Measurements from ENCODE around the gene ACTRT2.

ACTRT2 gene

DNA sequence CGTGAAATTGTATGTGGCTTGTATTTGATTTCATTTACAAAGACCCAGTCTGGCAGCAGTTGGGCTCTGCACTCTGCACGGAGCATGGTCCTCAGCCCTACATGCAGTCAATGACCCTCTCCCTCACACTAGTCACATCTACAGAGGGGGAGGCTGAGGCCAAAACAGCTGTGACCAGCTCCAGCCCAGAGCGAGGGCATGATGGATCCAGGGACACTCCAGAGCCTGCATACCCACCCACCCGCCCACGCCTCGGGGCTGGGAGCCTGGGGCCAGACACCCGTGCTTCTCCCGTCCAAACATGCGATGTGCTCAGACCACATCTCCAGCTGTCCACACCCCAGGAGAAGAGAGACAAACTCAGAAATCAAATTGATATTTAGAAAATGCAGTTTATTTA lies 33.8 kb downstream of the ACTRT2 start:
- DNase-seq (ENCODE audit: low read depth) = no peak

DNA sequence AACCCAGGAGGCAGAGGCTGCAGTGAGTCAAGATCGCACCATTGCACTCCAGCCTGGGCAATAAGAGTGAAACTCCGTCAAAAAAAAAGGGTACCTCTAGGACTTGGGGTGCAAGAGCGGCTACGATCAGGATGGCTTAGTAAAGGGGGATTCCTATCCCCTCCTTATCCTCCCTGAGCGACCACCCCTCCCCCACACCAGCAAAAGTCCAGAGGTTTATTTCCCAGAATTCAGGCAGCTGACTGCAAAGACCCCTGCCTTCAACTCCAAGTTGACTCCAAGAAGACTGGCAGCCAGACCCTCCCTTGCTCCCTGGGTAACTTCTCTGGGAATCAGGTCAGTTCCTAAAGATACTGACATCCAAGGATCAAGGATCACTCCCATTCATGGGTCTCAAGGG lies 35.4 kb downstream of the ACTRT2 start:
- DNase-seq (ENCODE audit: low read depth) = no peak

GRCh38 chr1:3058263-3059030 lies 37.2 kb downstream of the ACTRT2 start:
- no peak for DNase-seq (ENCODE audit: low read depth)

- DNase-seq (ENCODE audit: low read depth) = no peak
Observed at GRCh38 chr1:3060127-3060526, 38.9 kb downstream of the ACTRT2 start.

DNA sequence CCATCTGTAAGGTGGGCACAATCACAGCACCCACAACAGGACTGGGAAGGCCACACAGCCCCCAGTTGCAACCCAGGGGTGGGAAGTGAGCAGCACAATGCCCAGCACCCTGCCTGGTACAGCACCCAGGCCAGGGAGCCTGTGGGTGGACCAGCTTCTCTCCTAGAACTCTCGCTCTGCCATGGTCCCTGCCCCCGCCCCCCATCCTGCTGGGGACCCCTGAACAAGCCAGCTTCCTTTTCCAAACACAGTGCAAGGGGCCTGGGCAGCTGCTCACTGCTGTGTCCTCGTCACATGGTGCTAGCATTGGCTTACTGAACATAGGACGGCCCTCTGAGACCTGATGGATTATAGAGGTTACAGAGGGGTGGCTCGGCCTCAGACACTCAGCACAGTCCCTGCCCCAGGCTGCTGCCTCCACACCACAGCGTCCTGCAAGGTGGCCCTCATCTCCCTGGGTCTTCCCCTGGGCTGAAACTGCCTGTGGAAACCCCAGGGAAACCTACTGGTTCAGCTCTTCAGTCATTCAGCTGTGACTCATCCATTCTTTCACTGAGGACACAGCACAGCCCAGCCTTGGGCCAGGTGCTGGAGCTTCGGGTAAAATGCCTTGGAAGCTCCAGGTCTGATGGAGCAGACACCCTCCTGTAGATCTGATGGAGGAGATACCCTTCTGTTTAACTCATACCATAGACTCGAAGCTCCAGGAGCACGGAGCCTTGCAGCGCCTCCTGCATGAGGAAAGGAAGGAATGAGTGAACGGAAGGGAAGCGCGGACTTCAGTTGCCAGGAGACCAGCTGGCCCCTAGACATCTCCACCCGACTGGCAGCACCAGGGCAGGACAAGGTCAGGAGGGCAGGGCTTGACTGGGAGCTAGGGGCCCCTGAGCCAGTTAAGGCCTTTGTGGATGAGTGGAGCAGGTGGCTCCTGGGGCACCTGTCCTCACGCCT lies 39.6 kb downstream of the ACTRT2 start:
- no peak for DNase-seq (ENCODE audit: low read depth)

- no peak for DNase-seq (ENCODE audit: low read depth)
Observed at GRCh38 chr1:3061566-3061965, 40.3 kb downstream of the ACTRT2 start.

DNA sequence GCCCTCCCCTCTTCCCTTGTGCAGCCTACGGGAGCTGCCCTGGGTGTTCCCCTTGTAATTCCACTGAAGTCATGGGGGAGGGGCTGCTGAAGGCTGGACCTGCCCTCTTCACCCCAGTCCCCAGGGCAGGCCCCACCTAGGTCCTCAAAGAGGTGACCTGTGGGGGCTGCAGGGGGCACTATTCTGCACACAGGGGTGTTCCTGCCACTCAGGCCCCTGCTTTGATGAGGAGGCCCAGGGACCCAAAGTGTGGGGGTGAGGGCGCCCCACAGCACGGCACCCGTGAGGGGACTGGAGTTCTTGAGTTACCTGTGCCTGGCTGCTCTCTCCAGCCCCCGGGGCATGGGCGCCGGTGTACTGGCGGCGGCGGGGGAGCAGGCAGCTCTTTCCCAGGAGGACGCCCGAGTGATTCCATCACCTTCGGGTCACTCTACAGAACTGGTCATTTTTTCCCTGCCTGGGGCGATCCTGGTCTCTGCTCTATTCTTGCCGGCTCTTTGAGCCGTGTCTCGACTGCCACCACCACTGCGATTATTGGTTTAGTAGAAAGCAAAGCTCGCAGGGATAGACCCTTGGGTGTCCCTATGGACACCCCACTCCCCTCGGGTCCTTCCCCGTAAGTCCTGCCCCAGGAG lies 40.8 kb downstream of the ACTRT2 start:
- DNase-seq (ENCODE audit: low read depth) = no peak

DNA sequence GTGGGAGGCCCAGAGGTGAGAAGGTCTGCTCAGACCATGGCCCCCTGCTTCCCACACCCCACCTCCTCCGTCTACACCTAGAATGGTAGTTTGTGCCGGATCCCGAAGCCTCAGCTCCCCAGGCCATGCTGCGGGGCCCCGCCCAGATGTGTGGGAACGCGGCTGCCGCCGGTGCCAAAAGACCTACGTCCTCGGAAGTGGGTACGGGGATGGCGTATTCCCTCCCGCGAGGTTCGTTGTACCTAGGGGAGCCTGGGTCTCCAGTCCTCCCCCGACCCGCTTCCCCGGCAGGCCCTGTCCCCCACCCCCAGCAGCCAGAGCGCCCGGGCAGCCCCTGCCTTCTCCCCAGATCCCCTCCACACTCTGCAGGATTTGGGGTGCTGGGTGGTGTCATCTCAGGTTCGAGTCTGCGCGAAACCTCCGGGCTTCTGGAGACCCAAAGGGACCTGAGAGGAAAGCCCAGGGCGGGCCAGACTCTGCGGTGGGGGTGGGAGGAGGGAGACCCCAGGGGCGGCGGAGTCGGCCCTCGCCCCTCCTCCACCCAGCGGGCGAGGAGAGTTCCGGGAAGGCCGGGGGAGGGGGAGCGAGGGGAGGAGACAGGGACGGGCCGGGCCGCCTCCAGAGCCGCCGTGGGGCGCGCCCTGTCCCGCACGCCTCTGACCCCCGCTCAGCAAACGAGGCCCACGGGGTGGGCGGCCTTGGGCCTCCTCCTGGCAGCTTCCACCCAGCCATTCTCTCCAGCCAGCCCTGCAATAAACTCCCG lies 41.5 kb downstream of the ACTRT2 start:
- DNase-seq (ENCODE audit: low read depth) = no peak

GRCh38 chr1:3063379-3064295 lies 42.4 kb downstream of the ACTRT2 start:
- DNase-seq (ENCODE audit: low read depth) = no peak

DNA sequence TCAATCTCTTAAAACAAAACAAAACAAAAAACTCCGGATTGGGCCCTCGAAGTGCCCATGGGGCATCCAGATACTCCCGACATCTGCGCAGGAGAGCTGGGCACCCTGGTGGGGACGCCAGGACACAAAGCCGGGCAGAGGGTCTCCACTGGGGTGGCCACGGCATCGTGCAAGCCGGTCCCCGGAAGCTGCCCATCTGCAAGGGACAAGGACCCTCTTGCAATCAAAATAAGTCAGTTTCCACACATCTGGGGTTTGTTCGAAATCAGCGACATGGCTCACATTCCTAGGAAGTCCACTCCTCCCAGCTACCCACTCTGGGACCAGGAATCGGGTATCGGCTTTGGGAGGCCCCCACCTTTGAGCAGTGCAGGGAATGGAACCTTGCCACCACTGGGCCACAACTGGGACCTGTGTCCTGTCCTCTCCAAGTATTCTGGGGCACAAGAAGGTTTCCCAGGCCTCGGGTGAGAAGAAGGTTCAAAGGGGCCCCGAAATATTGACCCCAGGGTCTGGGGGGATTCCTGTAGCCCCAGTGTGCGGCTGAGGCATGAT lies 43.1 kb downstream of the ACTRT2 start:
- DNase-seq (ENCODE audit: low read depth) = no peak

DNA sequence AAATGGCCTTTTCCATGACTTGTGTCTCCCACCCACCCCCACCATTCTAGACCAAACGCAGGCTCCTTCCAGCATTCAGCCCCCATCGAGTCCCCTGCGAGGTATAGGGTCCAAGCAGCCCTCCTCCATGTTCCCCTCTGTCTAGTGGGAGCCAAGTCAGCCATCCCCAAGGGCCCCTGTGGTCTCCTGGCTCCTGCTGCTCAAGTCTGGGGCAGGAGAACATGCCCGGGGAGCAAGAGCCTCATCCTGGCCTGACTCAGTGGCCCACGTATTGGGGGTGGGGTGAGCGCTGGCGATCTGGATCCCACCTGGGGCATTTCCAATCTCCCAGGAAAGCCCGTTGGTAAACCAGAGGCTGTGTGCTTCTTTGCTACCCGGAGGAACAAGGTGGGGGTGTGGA lies 43.6 kb downstream of the ACTRT2 start:
- DNase-seq (ENCODE audit: low read depth) = no peak

GRCh38 chr1:3065396-3065795 lies 44.1 kb downstream of the ACTRT2 start:
- no peak for DNase-seq (ENCODE audit: low read depth)

DNA sequence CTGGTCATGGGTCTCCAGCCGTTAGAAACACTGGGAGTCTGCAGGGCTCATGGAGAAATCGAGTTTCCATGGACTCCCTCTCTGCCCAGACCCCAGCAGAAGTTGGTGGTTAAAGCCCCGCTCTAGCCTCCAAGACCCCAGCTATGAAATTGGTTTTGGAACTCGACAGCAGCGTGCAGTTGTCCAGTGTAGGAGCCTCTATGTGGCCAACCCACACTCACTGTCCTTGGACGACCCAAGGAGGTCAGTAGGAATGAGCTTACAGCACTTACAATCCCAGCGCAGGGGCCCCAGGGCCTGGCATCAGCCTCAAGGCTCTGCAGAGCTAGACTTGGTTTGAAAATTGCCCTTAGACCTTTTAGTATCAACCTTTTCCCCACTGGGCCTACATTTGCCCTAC lies 44.5 kb downstream of the ACTRT2 start:
- no peak for DNase-seq (ENCODE audit: low read depth)

GRCh38 chr1:3066250-3066711 lies 45.0 kb downstream of the ACTRT2 start:
- DNase-seq (ENCODE audit: low read depth) = no peak

DNA sequence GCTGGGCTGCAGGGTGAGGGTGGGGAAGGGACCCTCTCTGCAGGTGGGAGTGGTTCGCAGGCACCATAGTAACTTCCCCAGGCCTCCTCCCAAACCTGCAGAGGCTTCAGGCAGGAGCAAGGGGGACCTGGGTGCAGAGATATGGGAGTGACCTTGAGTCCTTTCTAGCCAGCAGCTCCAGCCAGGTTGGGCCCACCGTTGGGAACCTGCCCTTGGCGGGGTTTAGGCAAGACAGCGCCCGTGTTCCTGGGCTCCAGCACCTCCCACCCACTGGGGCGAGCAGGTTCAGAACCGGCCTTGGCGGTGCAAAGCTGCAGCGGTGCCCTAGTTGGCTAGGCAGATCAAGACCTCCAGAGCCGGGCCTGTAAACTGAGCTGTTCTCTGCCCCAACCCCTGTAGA lies 45.6 kb downstream of the ACTRT2 start:
- DNase-seq (ENCODE audit: low read depth) = no peak

GRCh38 chr1:3067301-3067670 lies 46.0 kb downstream of the ACTRT2 start:
- DNase-seq (ENCODE audit: low read depth) = no peak

GRCh38 chr1:3067671-3068563 lies 46.6 kb downstream of the ACTRT2 start:
- DNase-seq (ENCODE audit: low read depth) = no peak

DNA sequence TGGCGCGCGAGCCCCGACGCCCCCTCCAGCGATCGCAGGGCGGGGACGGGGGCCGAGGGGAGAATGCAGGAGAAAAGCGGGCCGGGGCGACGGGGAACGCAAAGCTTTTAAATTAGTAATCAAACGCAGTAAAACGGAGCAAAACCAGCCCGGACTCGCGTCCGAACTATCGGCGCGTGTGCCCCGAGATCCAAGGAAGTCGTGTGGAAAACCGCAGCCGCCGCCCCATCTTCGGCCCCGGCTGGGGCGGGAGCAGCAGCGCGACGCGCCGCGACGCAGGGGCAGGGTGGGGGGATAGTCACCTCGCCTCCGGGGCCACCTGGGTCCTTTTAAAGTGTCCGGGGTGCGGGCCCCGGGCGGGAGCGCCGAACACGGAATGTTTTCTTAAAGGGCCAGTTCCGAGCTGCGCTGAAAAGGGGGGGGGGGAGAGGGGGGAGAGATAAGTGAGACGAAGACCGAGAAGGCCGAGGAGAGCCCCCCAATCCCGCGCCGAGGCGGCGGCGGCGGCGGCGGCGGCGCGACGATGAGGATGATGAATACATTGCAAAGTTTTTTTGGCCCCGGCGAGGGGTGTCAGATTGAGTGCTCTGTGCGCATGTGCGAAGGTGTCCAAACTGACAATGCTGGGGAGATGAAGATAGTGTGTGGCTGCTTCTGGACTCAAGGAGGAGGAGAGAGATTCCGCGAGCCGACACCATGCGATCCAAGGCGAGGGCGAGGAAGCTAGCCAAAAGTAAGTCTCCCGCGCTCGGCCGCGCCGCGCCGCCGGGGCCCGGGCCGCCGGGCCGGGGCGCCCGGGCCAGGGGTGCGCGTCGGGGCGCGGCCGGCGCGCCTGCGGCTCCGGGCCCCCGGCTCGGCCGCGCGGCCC lies 47.5 kb downstream of the ACTRT2 start, which contains the start of gene PRDM16:
Gene PRDM16 (plus strand): TSS at position 640 of the 868 bp plus-strand sequence. CDS start 57 bp downstream, at position 697.
- DNase-seq (ENCODE audit: low read depth) = no peak

All from T follicular helper cell (primary cell).